Upper lobe of left lung (tissue), 4 donors: ENCODE results near the gene TAF8.

Source experiments
- POLR2A ChIP-seq, 4 donors: fragments of 450-650 bp; IDR thresholded peaks; one replicate each; pipeline ENCODE4 v1.5.1; 2016 to 2017; ENCODE audit warnings: antibody characterized with exemption in 4 of 4, mild to moderate bottlenecking in 2 of 4
- TF ChIP-seq, protein P1 (sequence below), 6 experiments: fragments of 450-650 bp in 4 of 6; fragments of 200-600 bp in 2 of 6; sonication (generic) in 2 of 6; IDR thresholded peaks; one replicate each; pipeline ENCODE4 v1.5.1; 2016 to 2019; ENCODE audit warnings: antibody characterized with exemption in 6 of 6

GRCh38 chr6:42038163-42038562, 12.2 kb upstream of the TAF8 start:
- TF ChIP-seq, protein P1, sequence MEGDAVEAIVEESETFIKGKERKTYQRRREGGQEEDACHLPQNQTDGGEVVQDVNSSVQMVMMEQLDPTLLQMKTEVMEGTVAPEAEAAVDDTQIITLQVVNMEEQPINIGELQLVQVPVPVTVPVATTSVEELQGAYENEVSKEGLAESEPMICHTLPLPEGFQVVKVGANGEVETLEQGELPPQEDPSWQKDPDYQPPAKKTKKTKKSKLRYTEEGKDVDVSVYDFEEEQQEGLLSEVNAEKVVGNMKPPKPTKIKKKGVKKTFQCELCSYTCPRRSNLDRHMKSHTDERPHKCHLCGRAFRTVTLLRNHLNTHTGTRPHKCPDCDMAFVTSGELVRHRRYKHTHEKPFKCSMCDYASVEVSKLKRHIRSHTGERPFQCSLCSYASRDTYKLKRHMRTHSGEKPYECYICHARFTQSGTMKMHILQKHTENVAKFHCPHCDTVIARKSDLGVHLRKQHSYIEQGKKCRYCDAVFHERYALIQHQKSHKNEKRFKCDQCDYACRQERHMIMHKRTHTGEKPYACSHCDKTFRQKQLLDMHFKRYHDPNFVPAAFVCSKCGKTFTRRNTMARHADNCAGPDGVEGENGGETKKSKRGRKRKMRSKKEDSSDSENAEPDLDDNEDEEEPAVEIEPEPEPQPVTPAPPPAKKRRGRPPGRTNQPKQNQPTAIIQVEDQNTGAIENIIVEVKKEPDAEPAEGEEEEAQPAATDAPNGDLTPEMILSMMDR (IDR thresholded peaks at IDR 0.05), result no peak
- TF ChIP-seq POLR2A (IDR thresholded peaks at IDR 0.05), result no peak
